WTC11 (cell line): ENCODE measurements around the gene PYM1. TPM values are rescaled to one million over a fixed set of nuclear protein-coding genes. Genes with fewer than 3 reads are reported as not detected.

Experiments used
- ATAC-seq: fragments of 200-7000 bp; cut with Tn5 transposase; 2 replicates; pipeline ENCODE4 v1.10.0; 2021; ENCODE audit warnings: mild to moderate bottlenecking, moderate library complexity
- CTCF ChIA-PET: fragments of 300-600 bp; sonication (Branson Sonifier 250); formaldehyde crosslinking; loops from one replicate; lab custom pipeline; 2021; ENCODE audit warnings: antibody characterized with exemption; lab: Charles Lee
- POLR2A ChIA-PET: fragments of 350-600 bp; sonication (Branson Sonifier 250); formaldehyde crosslinking; loops from one replicate; lab custom pipeline; 2021; ENCODE audit warnings: antibody characterized with exemption; lab: Charles Lee
- DNase-seq: peaks from one replicate; pipeline ENCODE4 v3.0.0; 2021; ENCODE audit warnings: low spot score
- H3K27ac Mint-ChIP-seq: 2 replicates; pipeline ENCODE4 v1.8.0; 2021; ENCODE audit warnings: mixed read lengths
- H3K27me3 Mint-ChIP-seq: 2 replicates; pipeline ENCODE4 v1.8.0; 2021; ENCODE audit warnings: low read depth, mild to moderate bottlenecking, moderate library complexity, mixed read lengths
- H3K36me3 Mint-ChIP-seq: 2 replicates; pipeline ENCODE4 v1.8.0; 2021; ENCODE audit warnings: mixed read lengths
- H3K4me1 Mint-ChIP-seq: 2 replicates; pipeline ENCODE4 v1.8.0; 2022; ENCODE audit warnings: mixed read lengths
- H3K4me3 Mint-ChIP-seq: 2 replicates; pipeline ENCODE4 v1.8.0; 2021; ENCODE audit warnings: mild to moderate bottlenecking, moderate library complexity, mixed read lengths
- H3K9me3 Mint-ChIP-seq: 2 replicates; pipeline ENCODE4 v1.8.0; 2021; ENCODE audit warnings: mixed read lengths
- CREM ChIP-seq: sonication (generic); formaldehyde crosslinking; IDR thresholded peaks from 2 replicates; pipeline ENCODE4 v1.8.1; 2022; ENCODE audit warnings: mild to moderate bottlenecking, missing genetic modification reagents, moderate library complexity
- ELF4 ChIP-seq: sonication (generic); formaldehyde crosslinking; IDR thresholded peaks from 2 replicates; pipeline ENCODE4 v1.8.1; 2022; ENCODE audit warnings: low read depth, mild to moderate bottlenecking, moderate library complexity, missing genetic modification reagents
- ETV6 ChIP-seq: sonication (generic); formaldehyde crosslinking; IDR thresholded peaks from 2 replicates; pipeline ENCODE4 v1.8.1; 2022; ENCODE audit warnings: mild to moderate bottlenecking, missing genetic modification reagents
- FOXJ3 ChIP-seq: sonication (generic); formaldehyde crosslinking; IDR thresholded peaks from 2 replicates; pipeline ENCODE4 v1.9.0; 2021; ENCODE audit warnings: missing genetic modification reagents, mild to moderate bottlenecking, borderline replicate concordance
- MYBL2 ChIP-seq: sonication (generic); formaldehyde crosslinking; IDR thresholded peaks from 2 replicates; pipeline ENCODE4 v1.8.1; 2023; ENCODE audit warnings: mild to moderate bottlenecking, moderate library complexity, missing genetic modification reagents
- SMAD3 ChIP-seq: sonication (generic); formaldehyde crosslinking; IDR thresholded peaks from 2 replicates; pipeline ENCODE4 v1.8.0; 2022; ENCODE audit warnings: missing genetic modification reagents, mild to moderate bottlenecking, borderline replicate concordance
- SOX15 ChIP-seq: fragments of 250-450 bp; sonication (Bioruptor Pico); IDR thresholded peaks from 2 replicates; pipeline ENCODE4 v1.9.0; 2021; ENCODE audit warnings: mild to moderate bottlenecking
- ZNF121 ChIP-seq: sonication (generic); formaldehyde crosslinking; IDR thresholded peaks from 2 replicates; pipeline ENCODE4 v1.8.0; 2023; ENCODE audit warnings: missing genetic modification reagents
- ZNF138 ChIP-seq: sonication (generic); formaldehyde crosslinking; conservative IDR thresholded peaks from 2 replicates; pipeline ENCODE4 v1.8.1; 2022; ENCODE audit warnings: mild to moderate bottlenecking, moderate library complexity, missing genetic modification reagents
- ZNF219 ChIP-seq: sonication (generic); formaldehyde crosslinking; IDR thresholded peaks from 2 replicates; pipeline ENCODE4 v1.8.0; 2023; ENCODE audit warnings: missing genetic modification reagents, mild to moderate bottlenecking, borderline replicate concordance
- ZNF263 ChIP-seq: sonication (generic); formaldehyde crosslinking; IDR thresholded peaks from 2 replicates; pipeline ENCODE4 v1.8.1; 2022; ENCODE audit warnings: low read depth, mild to moderate bottlenecking, moderate library complexity, missing genetic modification reagents
- ZNF671 ChIP-seq: fragments of 250-450 bp; sonication (Bioruptor Pico); IDR thresholded peaks from 2 replicates; pipeline ENCODE4 v1.8.0; 2021; ENCODE audit warnings: mild to moderate bottlenecking
- total RNA-seq: library from RNA; stranded (reverse); gene quantifications from 3 replicates; pipeline ENCODE4 v1.2.3, GENCODE V29; 2021
- TF ChIP-seq, protein P1 (sequence below): sonication (generic); formaldehyde crosslinking; conservative IDR thresholded peaks from 2 replicates; pipeline ENCODE4 v1.8.1; 2023; ENCODE audit warnings: mild to moderate bottlenecking, low read depth, missing genetic modification reagents, moderate library complexity
- TF ChIP-seq, protein P2 (sequence below): sonication (generic); formaldehyde crosslinking; IDR thresholded peaks from 2 replicates; pipeline ENCODE4 v1.8.1; 2022; ENCODE audit warnings: missing genetic modification reagents, borderline replicate concordance
- TF ChIP-seq, protein P3 (sequence below): fragments of 250-450 bp; sonication (Bioruptor Pico); IDR thresholded peaks from 2 replicates; pipeline ENCODE4 v1.9.0; 2021; ENCODE audit warnings: moderate library complexity, mild to moderate bottlenecking, inconsistent platforms, borderline replicate concordance
- TF ChIP-seq, protein P4 (sequence below): fragments of 200-600 bp; IDR thresholded peaks from 2 replicates; pipeline ENCODE4 v1.8.0; 2022; ENCODE audit warnings: antibody characterized with exemption
- TF ChIP-seq, protein P5 (sequence below): sonication (generic); formaldehyde crosslinking; IDR thresholded peaks from 2 replicates; pipeline ENCODE4 v1.8.1; 2022; ENCODE audit warnings: low read depth, missing genetic modification reagents, borderline replicate concordance
- TF ChIP-seq, protein P6 (sequence below): sonication (generic); formaldehyde crosslinking; IDR thresholded peaks from 2 replicates; pipeline ENCODE4 v1.8.1; 2023; ENCODE audit warnings: mild to moderate bottlenecking, missing genetic modification reagents
- TF ChIP-seq, protein P7 (sequence below): sonication (generic); formaldehyde crosslinking; IDR thresholded peaks from 2 replicates; pipeline ENCODE4 v1.8.1; 2023; ENCODE audit warnings: mild to moderate bottlenecking, moderate library complexity, missing genetic modification reagents
- TF ChIP-seq, protein P8 (sequence below): fragments of 250-450 bp; sonication (Bioruptor Pico); IDR thresholded peaks from 2 replicates; pipeline ENCODE4 v1.9.0; 2021; ENCODE audit warnings: mild to moderate bottlenecking

The PYM1 gene
- total RNA-seq, 1 experiment from 2014 or later = 55.5 TPM

DNA sequence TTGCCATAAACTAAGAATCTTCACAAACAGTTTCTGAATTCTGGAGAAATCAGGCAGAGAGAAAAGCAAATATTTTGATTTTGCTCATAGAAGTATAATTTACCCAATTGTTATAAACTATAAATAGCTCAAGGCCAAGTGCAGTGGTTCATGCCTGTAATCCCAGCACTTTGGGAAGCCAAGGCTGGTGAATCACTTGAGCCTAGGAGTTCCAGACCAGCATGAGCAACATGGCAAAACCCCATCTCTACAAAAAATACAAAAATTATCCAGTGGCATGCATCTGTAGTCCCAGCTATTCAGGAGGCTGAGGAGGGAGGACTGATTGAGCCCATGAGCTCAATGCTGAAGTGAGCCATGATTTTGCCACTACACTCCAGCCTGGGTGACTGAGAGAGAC, 65.4 kb downstream of the PYM1 start (continued):
- TF ChIP-seq, protein P1, sequence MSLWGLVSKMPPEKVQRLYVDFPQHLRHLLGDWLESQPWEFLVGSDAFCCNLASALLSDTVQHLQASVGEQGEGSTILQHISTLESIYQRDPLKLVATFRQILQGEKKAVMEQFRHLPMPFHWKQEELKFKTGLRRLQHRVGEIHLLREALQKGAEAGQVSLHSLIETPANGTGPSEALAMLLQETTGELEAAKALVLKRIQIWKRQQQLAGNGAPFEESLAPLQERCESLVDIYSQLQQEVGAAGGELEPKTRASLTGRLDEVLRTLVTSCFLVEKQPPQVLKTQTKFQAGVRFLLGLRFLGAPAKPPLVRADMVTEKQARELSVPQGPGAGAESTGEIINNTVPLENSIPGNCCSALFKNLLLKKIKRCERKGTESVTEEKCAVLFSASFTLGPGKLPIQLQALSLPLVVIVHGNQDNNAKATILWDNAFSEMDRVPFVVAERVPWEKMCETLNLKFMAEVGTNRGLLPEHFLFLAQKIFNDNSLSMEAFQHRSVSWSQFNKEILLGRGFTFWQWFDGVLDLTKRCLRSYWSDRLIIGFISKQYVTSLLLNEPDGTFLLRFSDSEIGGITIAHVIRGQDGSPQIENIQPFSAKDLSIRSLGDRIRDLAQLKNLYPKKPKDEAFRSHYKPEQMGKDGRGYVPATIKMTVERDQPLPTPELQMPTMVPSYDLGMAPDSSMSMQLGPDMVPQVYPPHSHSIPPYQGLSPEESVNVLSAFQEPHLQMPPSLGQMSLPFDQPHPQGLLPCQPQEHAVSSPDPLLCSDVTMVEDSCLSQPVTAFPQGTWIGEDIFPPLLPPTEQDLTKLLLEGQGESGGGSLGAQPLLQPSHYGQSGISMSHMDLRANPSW (CRISPR knock-in tag) = no peak
- TF ChIP-seq, protein P2, sequence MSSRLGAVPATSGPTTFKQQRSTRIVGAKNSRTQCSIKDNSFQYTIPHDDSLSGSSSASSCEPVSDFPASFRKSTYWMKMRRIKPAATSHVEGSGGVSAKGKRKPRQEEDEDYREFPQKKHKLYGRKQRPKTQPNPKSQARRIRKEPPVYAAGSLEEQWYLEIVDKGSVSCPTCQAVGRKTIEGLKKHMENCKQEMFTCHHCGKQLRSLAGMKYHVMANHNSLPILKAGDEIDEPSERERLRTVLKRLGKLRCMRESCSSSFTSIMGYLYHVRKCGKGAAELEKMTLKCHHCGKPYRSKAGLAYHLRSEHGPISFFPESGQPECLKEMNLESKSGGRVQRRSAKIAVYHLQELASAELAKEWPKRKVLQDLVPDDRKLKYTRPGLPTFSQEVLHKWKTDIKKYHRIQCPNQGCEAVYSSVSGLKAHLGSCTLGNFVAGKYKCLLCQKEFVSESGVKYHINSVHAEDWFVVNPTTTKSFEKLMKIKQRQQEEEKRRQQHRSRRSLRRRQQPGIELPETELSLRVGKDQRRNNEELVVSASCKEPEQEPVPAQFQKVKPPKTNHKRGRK (CRISPR knock-in tag) = no peak
- TF ChIP-seq ELF4 = no peak
- no peak for TF ChIP-seq FOXJ3

DNA sequence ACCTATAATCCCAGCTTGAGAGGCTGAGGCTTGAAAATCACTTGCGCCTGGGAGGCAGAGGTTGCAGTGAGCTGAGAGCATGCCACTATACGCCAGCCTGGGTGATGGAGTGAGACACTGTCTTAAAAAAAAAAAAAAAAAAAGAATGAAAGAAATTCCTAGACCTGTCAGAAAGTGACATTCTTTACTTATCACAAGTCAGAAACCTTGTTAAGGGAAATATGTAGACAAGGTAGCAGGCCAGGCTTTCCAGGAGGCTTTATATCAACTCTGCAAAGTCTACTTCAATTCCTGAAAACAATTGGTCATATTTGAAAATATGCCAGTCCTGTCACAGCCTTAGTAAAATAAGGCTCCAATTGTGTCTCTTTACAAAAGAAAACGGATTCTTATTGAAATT, 65.8 kb downstream of the PYM1 start:
- ChIA-PET CTCF (interaction anchor here (1.2 kb wide), 1 partner anchor 65 kb away, joined by 3 read pairs; no protein-coding TSS in a partner anchor), POLR2A (no interaction called here)

More for the DNA sequence above, 65.8 kb downstream of the PYM1 start:
- Mint-ChIP-seq H3K27ac (no peak overlapping the region), H3K4me3 (no peak overlapping the region), H3K27me3 (no peaks in the 10 kb centered on the region), H3K36me3 (peaks cover 3% of the 10 kb centered on the region), H3K9me3 (peaks cover 5% of the 10 kb centered on the region), H3K4me1 (no peaks in the 10 kb centered on the region)
- DNase-seq = no peak
- TF ChIP-seq, protein P3, sequence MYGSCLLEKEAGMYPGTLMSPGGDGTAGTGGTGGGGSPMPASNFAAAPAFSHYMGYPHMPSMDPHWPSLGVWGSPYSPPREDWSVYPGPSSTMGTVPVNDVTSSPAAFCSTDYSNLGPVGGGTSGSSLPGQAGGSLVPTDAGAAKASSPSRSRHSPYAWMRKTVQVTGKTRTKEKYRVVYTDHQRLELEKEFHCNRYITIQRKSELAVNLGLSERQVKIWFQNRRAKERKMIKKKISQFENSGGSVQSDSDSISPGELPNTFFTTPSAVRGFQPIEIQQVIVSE (CRISPR knock-in tag) = no peak
- no peak for TF ChIP-seq ZNF138 (CRISPR knock-in tag)
- TF ChIP-seq ZNF219 (CRISPR knock-in tag) = no peak
- no peak for TF ChIP-seq SMAD3 (CRISPR knock-in tag)
- no peak for TF ChIP-seq SOX15 (CRISPR knock-in tag)
- TF ChIP-seq, protein P4, sequence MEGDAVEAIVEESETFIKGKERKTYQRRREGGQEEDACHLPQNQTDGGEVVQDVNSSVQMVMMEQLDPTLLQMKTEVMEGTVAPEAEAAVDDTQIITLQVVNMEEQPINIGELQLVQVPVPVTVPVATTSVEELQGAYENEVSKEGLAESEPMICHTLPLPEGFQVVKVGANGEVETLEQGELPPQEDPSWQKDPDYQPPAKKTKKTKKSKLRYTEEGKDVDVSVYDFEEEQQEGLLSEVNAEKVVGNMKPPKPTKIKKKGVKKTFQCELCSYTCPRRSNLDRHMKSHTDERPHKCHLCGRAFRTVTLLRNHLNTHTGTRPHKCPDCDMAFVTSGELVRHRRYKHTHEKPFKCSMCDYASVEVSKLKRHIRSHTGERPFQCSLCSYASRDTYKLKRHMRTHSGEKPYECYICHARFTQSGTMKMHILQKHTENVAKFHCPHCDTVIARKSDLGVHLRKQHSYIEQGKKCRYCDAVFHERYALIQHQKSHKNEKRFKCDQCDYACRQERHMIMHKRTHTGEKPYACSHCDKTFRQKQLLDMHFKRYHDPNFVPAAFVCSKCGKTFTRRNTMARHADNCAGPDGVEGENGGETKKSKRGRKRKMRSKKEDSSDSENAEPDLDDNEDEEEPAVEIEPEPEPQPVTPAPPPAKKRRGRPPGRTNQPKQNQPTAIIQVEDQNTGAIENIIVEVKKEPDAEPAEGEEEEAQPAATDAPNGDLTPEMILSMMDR = no peak
- no peak for TF ChIP-seq ZNF121 (CRISPR knock-in tag)
- TF ChIP-seq, protein P5, sequence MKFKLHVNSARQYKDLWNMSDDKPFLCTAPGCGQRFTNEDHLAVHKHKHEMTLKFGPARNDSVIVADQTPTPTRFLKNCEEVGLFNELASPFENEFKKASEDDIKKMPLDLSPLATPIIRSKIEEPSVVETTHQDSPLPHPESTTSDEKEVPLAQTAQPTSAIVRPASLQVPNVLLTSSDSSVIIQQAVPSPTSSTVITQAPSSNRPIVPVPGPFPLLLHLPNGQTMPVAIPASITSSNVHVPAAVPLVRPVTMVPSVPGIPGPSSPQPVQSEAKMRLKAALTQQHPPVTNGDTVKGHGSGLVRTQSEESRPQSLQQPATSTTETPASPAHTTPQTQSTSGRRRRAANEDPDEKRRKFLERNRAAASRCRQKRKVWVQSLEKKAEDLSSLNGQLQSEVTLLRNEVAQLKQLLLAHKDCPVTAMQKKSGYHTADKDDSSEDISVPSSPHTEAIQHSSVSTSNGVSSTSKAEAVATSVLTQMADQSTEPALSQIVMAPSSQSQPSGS = no peak
- no peak for TF ChIP-seq ZNF263 (CRISPR knock-in tag)
- TF ChIP-seq, protein P6, sequence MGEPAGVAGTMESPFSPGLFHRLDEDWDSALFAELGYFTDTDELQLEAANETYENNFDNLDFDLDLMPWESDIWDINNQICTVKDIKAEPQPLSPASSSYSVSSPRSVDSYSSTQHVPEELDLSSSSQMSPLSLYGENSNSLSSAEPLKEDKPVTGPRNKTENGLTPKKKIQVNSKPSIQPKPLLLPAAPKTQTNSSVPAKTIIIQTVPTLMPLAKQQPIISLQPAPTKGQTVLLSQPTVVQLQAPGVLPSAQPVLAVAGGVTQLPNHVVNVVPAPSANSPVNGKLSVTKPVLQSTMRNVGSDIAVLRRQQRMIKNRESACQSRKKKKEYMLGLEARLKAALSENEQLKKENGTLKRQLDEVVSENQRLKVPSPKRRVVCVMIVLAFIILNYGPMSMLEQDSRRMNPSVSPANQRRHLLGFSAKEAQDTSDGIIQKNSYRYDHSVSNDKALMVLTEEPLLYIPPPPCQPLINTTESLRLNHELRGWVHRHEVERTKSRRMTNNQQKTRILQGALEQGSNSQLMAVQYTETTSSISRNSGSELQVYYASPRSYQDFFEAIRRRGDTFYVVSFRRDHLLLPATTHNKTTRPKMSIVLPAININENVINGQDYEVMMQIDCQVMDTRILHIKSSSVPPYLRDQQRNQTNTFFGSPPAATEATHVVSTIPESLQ (CRISPR knock-in tag) = no peak
- TF ChIP-seq MYBL2 (CRISPR knock-in tag) = no peak
- TF ChIP-seq CREM (CRISPR knock-in tag) = no peak
- TF ChIP-seq, protein P7, sequence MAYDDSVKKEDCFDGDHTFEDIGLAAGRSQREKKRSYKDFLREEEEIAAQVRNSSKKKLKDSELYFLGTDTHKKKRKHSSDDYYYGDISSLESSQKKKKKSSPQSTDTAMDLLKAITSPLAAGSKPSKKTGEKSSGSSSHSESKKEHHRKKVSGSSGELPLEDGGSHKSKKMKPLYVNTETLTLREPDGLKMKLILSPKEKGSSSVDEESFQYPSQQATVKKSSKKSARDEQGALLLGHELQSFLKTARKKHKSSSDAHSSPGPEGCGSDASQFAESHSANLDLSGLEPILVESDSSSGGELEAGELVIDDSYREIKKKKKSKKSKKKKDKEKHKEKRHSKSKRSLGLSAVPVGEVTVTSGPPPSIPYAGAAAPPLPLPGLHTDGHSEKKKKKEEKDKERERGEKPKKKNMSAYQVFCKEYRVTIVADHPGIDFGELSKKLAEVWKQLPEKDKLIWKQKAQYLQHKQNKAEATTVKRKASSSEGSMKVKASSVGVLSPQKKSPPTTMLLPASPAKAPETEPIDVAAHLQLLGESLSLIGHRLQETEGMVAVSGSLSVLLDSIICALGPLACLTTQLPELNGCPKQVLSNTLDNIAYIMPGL (CRISPR knock-in tag) = no peak
- TF ChIP-seq, protein P8, sequence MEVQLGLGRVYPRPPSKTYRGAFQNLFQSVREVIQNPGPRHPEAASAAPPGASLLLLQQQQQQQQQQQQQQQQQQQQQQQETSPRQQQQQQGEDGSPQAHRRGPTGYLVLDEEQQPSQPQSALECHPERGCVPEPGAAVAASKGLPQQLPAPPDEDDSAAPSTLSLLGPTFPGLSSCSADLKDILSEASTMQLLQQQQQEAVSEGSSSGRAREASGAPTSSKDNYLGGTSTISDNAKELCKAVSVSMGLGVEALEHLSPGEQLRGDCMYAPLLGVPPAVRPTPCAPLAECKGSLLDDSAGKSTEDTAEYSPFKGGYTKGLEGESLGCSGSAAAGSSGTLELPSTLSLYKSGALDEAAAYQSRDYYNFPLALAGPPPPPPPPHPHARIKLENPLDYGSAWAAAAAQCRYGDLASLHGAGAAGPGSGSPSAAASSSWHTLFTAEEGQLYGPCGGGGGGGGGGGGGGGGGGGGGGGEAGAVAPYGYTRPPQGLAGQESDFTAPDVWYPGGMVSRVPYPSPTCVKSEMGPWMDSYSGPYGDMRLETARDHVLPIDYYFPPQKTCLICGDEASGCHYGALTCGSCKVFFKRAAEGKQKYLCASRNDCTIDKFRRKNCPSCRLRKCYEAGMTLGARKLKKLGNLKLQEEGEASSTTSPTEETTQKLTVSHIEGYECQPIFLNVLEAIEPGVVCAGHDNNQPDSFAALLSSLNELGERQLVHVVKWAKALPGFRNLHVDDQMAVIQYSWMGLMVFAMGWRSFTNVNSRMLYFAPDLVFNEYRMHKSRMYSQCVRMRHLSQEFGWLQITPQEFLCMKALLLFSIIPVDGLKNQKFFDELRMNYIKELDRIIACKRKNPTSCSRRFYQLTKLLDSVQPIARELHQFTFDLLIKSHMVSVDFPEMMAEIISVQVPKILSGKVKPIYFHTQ (CRISPR knock-in tag) = no peak
- no peak for TF ChIP-seq ZNF671
- TF ChIP-seq ETV6 (CRISPR knock-in tag) = no peak
- ATAC-seq = no peak
